GM19351 (cell line): ENCODE data around the gene CDC37.
"Not testable (repeated sequence)": the region's sequence is repeated elsewhere in the genome, so short reads cannot be mapped to it uniquely, and the experiment has no call there.

Source experiments
- ATAC-seq: cut with Tn5 transposase; IDR thresholded peaks from one replicate; pipeline ENCODE4 v1.9.1; 2021; ENCODE audit warnings: mild to moderate bottlenecking, moderate library complexity; ENCODE audit not compliant: unreplicated experiment

The CDC37 gene

GRCh38 chr19:10398819-10399218 is 4.5 kb downstream of the CDC37 start:
- no peak for ATAC-seq

GRCh38 chr19:10395917-10396316 is 7.4 kb downstream of the CDC37 start:
- ATAC-seq = no peak

- no peak for ATAC-seq
These were observed 7.9 kb downstream of the CDC37 start for GRCh38 chr19:10395436-10395835.

- no peak for ATAC-seq
These were observed 8.3 kb downstream of the CDC37 start for GRCh38 chr19:10395003-10395402.

- no peak for ATAC-seq
These were observed 10.2 kb downstream of the CDC37 start for GRCh38 chr19:10393137-10393536.

- no peak for ATAC-seq
These were observed 11.2 kb downstream of the CDC37 start for GRCh38 chr19:10392120-10392519.

- ATAC-seq = no peak
These were observed 12.6 kb downstream of the CDC37 start for GRCh38 chr19:10390652-10391286.

GRCh38 chr19:10389863-10390262 is 13.5 kb downstream of the CDC37 start:
- ATAC-seq = no peak

- ATAC-seq = no peak
These were observed 14.4 kb downstream of the CDC37 start for GRCh38 chr19:10388957-10389356.

GRCh38 chr19:10384580-10384979 is 18.8 kb downstream of the CDC37 start:
- ATAC-seq = no peak

- not testable (repeated sequence) for ATAC-seq
These were observed 20.2 kb downstream of the CDC37 start for GRCh38 chr19:10383223-10383499.

- ATAC-seq = peak; percentile 94
These were observed 22.8 kb downstream of the CDC37 start, which contains the start of gene TYK2 for GRCh38 chr19:10380313-10381102. TYK2 (minus strand) TSS chr19:10380572; CDS start chr19:10378406, 2,166 bp downstream.

- ATAC-seq = no peak
These were observed 23.4 kb downstream of the CDC37 start for GRCh38 chr19:10379880-10380312.

GRCh38 chr19:10378124-10378523 is 25.2 kb downstream of the CDC37 start:
- no peak for ATAC-seq

GRCh38 chr19:10377140-10377640 is 26.2 kb downstream of the CDC37 start:
- ATAC-seq = not testable (repeated sequence)

- no peak for ATAC-seq
These were observed 28.4 kb downstream of the CDC37 start for GRCh38 chr19:10374931-10375330.

- no peak for ATAC-seq
These were observed 30.7 kb downstream of the CDC37 start for GRCh38 chr19:10372690-10373089.

GRCh38 chr19:10368101-10368803 is 35.1 kb downstream of the CDC37 start:
- ATAC-seq = no peak

GRCh38 chr19:10366950-10367512 is 36.3 kb downstream of the CDC37 start:
- not testable (repeated sequence) for ATAC-seq

GRCh38 chr19:10365518-10365917 is 37.8 kb downstream of the CDC37 start:
- ATAC-seq = no peak

- ATAC-seq = no peak
These were observed 38.7 kb downstream of the CDC37 start for GRCh38 chr19:10364644-10365043.
